ENCODE results near the gene KIAA1217.

DNA sequence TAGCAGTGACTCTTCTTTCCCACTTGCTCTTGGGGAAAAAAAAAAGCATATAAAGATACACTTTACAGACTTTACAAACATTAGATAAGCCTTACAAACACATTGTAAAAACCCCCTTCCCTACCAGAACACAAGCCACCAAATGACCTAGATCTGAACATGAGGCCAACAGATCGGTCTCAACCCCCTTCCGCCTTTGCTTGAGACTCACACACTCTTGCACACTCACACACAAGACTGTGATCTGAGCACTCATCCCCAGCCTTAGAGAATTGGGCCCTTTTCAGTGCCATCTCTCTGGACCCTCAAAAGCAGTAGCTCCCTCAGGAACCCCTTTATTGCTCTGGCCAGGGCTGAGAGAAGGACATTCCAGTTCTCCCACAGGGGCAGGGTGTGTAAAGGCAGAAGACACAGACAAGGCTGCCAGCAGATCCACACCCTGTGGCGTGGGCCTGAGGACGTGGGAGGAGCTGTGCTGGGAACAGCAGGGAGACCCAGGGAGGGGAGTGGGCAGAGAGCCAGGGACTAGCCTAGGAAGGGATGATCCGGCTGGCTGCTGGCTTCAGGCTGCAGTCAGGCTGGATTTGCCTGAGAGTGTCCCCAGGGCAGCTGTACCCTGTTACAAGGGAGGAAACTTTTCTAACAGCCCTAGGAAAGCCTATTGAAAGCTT lies 206.7 kb downstream of the KIAA1217 start:
- TF ChIP-seq, protein P1, sequence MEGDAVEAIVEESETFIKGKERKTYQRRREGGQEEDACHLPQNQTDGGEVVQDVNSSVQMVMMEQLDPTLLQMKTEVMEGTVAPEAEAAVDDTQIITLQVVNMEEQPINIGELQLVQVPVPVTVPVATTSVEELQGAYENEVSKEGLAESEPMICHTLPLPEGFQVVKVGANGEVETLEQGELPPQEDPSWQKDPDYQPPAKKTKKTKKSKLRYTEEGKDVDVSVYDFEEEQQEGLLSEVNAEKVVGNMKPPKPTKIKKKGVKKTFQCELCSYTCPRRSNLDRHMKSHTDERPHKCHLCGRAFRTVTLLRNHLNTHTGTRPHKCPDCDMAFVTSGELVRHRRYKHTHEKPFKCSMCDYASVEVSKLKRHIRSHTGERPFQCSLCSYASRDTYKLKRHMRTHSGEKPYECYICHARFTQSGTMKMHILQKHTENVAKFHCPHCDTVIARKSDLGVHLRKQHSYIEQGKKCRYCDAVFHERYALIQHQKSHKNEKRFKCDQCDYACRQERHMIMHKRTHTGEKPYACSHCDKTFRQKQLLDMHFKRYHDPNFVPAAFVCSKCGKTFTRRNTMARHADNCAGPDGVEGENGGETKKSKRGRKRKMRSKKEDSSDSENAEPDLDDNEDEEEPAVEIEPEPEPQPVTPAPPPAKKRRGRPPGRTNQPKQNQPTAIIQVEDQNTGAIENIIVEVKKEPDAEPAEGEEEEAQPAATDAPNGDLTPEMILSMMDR (conservative IDR thresholded peaks at IDR 0.05): no peak
- no peak for TF ChIP-seq ZFX (IDR thresholded peaks at IDR 0.05)
